GM12872 (cell line): Measurements from ENCODE around the gene CDHR3.

Experiments
- TF ChIP-seq, protein P1 (sequence below): IDR thresholded peaks from 3 replicates; pipeline ENCODE4 v1.5.1; 2011; ENCODE audit warnings: low read depth, mild to moderate bottlenecking, low read length, moderate library complexity; ENCODE audit not compliant: insufficient read depth

Gene CDHR3

GRCh38 chr7:106080300-106080987 lies 117.4 kb downstream of the CDHR3 start:
- TF ChIP-seq, protein P1, sequence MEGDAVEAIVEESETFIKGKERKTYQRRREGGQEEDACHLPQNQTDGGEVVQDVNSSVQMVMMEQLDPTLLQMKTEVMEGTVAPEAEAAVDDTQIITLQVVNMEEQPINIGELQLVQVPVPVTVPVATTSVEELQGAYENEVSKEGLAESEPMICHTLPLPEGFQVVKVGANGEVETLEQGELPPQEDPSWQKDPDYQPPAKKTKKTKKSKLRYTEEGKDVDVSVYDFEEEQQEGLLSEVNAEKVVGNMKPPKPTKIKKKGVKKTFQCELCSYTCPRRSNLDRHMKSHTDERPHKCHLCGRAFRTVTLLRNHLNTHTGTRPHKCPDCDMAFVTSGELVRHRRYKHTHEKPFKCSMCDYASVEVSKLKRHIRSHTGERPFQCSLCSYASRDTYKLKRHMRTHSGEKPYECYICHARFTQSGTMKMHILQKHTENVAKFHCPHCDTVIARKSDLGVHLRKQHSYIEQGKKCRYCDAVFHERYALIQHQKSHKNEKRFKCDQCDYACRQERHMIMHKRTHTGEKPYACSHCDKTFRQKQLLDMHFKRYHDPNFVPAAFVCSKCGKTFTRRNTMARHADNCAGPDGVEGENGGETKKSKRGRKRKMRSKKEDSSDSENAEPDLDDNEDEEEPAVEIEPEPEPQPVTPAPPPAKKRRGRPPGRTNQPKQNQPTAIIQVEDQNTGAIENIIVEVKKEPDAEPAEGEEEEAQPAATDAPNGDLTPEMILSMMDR: no peak

GRCh38 chr7:106082087-106082854 lies 119.2 kb downstream of the CDHR3 start:
- TF ChIP-seq, protein P1: no peak
